OCI-LY7 (cell line): ENCODE results near the gene PTGER2. TPM values are rescaled to one million over a fixed set of nuclear protein-coding genes. Genes with fewer than 3 reads are reported as not detected.
A peak's percentile ranks its signal among the peaks of the same experiment; 100 is the strongest.

ENCODE experiments used
- BruUV-seq: library from RNA; stranded (reverse); fragments of 400-500 nt; replicated peaks from 2 replicates; lab custom pipeline; 2021; lab: Mats Ljungman, UMichigan
- CTCF ChIA-PET: fragments of 300-600 bp; sonication (Branson Sonifier 250); formaldehyde crosslinking; loops from one replicate; lab custom pipeline; 2022; ENCODE audit warnings: antibody characterized with exemption; ENCODE audit not compliant: unreplicated experiment; lab: Charles Lee
- POLR2A ChIA-PET: fragments of 300-600 bp; sonication (Branson Sonifier 250); formaldehyde crosslinking; loops from one replicate; lab custom pipeline; 2022; ENCODE audit warnings: antibody characterized with exemption; lab: Charles Lee
- DNase-seq: peaks from one replicate; pipeline ENCODE4 v3.0.0-alpha.2; 2015; ENCODE audit warnings: low spot score
- H2AFZ ChIP-seq: fragments of 200-600 bp; sonication (generic), shearing (Covaris generic); 2 replicates; pipeline ENCODE4 v1.6.1; 2014; ENCODE audit warnings: mild to moderate bottlenecking, antibody characterized with exemption, low read length, moderate library complexity
- H3K27ac ChIP-seq: fragments of 200-600 bp; sonication (generic); 2 replicates; pipeline ENCODE4 v1.5.1; 2014; ENCODE audit warnings: mixed run types, low read depth, mild to moderate bottlenecking, moderate library complexity, low read length, inconsistent platforms; ENCODE audit not compliant: poor library complexity, severe bottlenecking
- H3K36me3 ChIP-seq: fragments of 200-600 bp; sonication (generic); 2 replicates; pipeline ENCODE4 v1.6.1; 2014; ENCODE audit warnings: mild to moderate bottlenecking, antibody characterized with exemption, low read length, moderate library complexity, mixed read lengths; ENCODE audit not compliant: insufficient read depth
- H3K4me1 ChIP-seq: fragments of 200-600 bp; sonication (generic); 2 replicates; pipeline ENCODE4 v1.5.1; 2014; ENCODE audit warnings: mild to moderate bottlenecking, low read length; ENCODE audit not compliant: insufficient read depth, poor library complexity, severe bottlenecking
- H3K4me2 ChIP-seq: fragments of 200-600 bp; sonication (generic); 2 replicates; pipeline ENCODE4 v1.6.1; 2014; ENCODE audit warnings: mild to moderate bottlenecking, low read length
- H3K4me3 ChIP-seq: fragments of 200-600 bp; sonication (generic); 2 replicates; pipeline ENCODE4 v1.5.1; 2014; ENCODE audit warnings: mild to moderate bottlenecking, low read depth, low read length; ENCODE audit not compliant: poor library complexity, severe bottlenecking
- H3K79me2 ChIP-seq: fragments of 200-600 bp; sonication (generic); 2 replicates; pipeline ENCODE4 v1.6.1; 2016; ENCODE audit warnings: low read depth, mild to moderate bottlenecking, low read length, moderate library complexity, mixed read lengths; ENCODE audit not compliant: insufficient read depth
- H3K9me2 ChIP-seq: fragments of 200-600 bp; sonication (generic); 2 replicates; pipeline ENCODE4 v1.6.1; 2016; ENCODE audit warnings: mild to moderate bottlenecking, low read length, mixed read lengths; ENCODE audit not compliant: insufficient read depth
- H3K9me3 ChIP-seq: fragments of 200-600 bp; sonication (generic); 2 replicates; pipeline ENCODE4 v1.6.1; 2014; ENCODE audit warnings: mild to moderate bottlenecking, mixed run types, low read length, mixed read lengths
- H4K20me1 ChIP-seq: fragments of 200-600 bp; sonication (generic); 2 replicates; pipeline ENCODE4 v1.6.1; 2014; ENCODE audit warnings: mild to moderate bottlenecking, antibody characterized with exemption, low read length, moderate library complexity, mixed read lengths; ENCODE audit not compliant: insufficient read depth
- EZH2phosphoT487 ChIP-seq: fragments of 200-600 bp; sonication (generic); IDR thresholded peaks from 2 replicates; pipeline ENCODE4 v1.6.1; 2018; ENCODE audit warnings: low read depth, borderline replicate concordance, mild to moderate bottlenecking, mixed run types, antibody characterized with exemption, low read length, moderate library complexity, mixed read lengths
- intact Hi-C: fragments of 100-400 bp; cut with micrococcal nuclease; formaldehyde crosslinking; loops from one replicate; pipeline ENCODE4 v1.10.0; 2022; ENCODE audit not compliant: unreplicated experiment
- total RNA-seq, 2 experiments: library from RNA; depleted of rRNA in 1 of 2; stranded (reverse); fragments of >200 nt in 1 of 2; shearing (Covaris generic) in 1 of 2; gene quantifications; 2 replicates each; pipeline ENCODE4 v1.2.3, GENCODE V29; 2014 to 2022
- TF ChIP-seq, protein P1 (sequence below): fragments of 200-600 bp; sonication (generic); conservative IDR thresholded peaks from 2 replicates; pipeline ENCODE4 v1.5.1; 2014; ENCODE audit warnings: mild to moderate bottlenecking, antibody characterized with exemption, low read length, moderate library complexity, mixed read lengths

The PTGER2 gene
- total RNA-seq, 2 experiments from 2014 or later: not detected

DNA sequence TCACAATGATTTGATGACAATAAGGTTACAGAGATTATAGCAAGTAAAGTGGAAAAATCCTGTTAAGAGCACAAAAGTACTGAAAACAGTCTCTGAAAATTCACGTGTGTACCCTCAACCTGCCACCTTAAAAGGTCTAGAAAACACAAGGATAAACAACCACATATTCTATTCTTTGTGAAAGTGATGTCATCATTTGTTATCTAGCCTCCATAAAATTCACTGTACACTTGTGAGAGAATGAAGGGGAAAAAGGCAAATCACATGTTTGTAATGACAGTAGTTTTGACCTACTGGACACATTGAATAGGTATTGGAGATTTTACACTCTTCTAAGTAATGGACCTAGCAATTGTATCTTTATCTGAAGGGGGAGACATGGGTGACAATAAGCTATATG lies 42.6 kb upstream of the PTGER2 start:
- Histone ChIP-seq H3K4me2 (no peak overlapping the region), H3K4me3 (no peak overlapping the region), H3K27ac (no peak overlapping the region), H4K20me1 (no peaks in the 10 kb centered on the region), H3K79me2 (no peaks in the 10 kb centered on the region), H3K4me1 (no peaks in the 10 kb centered on the region), H3K9me3 (no peaks in the 10 kb centered on the region), H3K9me2 (no peaks in the 10 kb centered on the region), H3K36me3 (no peaks in the 10 kb centered on the region), H2AFZ (no peak overlapping the region)
- ChIA-PET CTCF (no interaction called here), POLR2A (no interaction called here)
- no peak for TF ChIP-seq EZH2phosphoT487
- TF ChIP-seq, protein P1, sequence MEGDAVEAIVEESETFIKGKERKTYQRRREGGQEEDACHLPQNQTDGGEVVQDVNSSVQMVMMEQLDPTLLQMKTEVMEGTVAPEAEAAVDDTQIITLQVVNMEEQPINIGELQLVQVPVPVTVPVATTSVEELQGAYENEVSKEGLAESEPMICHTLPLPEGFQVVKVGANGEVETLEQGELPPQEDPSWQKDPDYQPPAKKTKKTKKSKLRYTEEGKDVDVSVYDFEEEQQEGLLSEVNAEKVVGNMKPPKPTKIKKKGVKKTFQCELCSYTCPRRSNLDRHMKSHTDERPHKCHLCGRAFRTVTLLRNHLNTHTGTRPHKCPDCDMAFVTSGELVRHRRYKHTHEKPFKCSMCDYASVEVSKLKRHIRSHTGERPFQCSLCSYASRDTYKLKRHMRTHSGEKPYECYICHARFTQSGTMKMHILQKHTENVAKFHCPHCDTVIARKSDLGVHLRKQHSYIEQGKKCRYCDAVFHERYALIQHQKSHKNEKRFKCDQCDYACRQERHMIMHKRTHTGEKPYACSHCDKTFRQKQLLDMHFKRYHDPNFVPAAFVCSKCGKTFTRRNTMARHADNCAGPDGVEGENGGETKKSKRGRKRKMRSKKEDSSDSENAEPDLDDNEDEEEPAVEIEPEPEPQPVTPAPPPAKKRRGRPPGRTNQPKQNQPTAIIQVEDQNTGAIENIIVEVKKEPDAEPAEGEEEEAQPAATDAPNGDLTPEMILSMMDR: no peak
- BruUV-seq: no TSS peak
- DNase-seq: no peak
- intact Hi-C loops: loop anchor here (5.0 kb wide), 3 partner anchors 94 to 274 kb away; no protein-coding TSS in a partner anchor

DNA sequence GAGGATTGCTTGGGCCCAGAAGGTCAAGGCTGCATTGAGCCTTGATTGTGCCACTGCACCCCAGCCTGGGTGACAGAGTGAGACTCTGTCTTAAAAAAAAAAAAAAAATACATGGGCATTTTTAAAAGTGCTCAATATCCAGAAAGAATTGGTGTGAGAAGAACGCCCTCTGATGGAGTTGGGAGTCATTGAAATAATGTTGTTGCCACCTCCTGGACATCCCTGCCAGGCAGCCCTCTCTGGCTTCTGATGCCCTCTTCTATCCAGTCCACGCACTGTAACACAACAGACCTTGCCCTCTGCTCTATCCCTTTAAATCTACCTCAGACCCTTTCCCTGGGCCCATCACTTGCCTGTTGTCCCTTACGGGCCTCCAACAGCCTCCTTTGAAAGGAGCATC lies 41.7 kb upstream of the PTGER2 start:
- Histone ChIP-seq H3K4me3 (no peak overlapping the region), H4K20me1 (no peaks in the 10 kb centered on the region), H3K9me3 (no peaks in the 10 kb centered on the region), H3K27ac (no peak overlapping the region), H3K9me2 (no peaks in the 10 kb centered on the region), H2AFZ (no peak overlapping the region), H3K4me2 (no peak overlapping the region), H3K79me2 (no peaks in the 10 kb centered on the region), H3K36me3 (no peaks in the 10 kb centered on the region), H3K4me1 (no peaks in the 10 kb centered on the region)
- CTCF ChIA-PET: no interaction called here
- peak; percentile 45 for DNase-seq
- POLR2A ChIA-PET: interaction anchor here (0.7 kb wide), 2 partner anchors 12 to 1989 kb away, joined by 3 to 5 read pairs; no protein-coding TSS in a partner anchor
- intact Hi-C loops: loop anchor here (1.0 to 5.0 kb wide), 4 partner anchors 95 to 275 kb away; no protein-coding TSS in a partner anchor
- BruUV-seq: no TSS peak
- no peak for TF ChIP-seq EZH2phosphoT487
- TF ChIP-seq, protein P1: peak; percentile 65

DNA sequence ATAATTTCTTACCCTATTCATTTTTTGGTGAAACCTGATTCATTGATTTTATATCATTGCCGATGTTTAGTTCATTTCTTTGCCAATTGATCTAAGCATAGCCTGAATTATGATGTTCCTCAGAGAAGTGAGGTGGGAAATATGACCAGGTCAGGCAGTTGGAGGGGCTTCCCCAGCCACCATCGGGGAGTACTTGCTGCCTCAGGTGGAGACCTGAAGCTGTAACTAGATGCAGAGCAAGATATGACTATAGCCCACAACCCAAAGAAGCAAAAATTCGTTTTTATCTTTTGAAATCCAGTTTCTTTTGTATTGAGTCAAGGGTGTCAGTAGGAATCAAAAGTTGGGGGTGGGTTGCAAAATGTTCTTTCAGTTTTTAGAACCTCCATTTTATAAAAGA lies 38.7 kb upstream of the PTGER2 start:
- H3K9me2 ChIP-seq: no peaks in the 10 kb centered on the region
- CTCF ChIA-PET: no interaction called here

More for the DNA sequence above, 38.7 kb upstream of the PTGER2 start:
- TF ChIP-seq EZH2phosphoT487: no peak
- TF ChIP-seq, protein P1: no peak
- H3K27ac ChIP-seq: no peak overlapping the region
- no peaks in the 10 kb centered on the region for H4K20me1 ChIP-seq
- POLR2A ChIA-PET: no interaction called here
- no peaks in the 10 kb centered on the region for H3K4me1 ChIP-seq
- no peak overlapping the region for H2AFZ ChIP-seq
- no peaks in the 10 kb centered on the region for H3K36me3 ChIP-seq
- no peaks in the 10 kb centered on the region for H3K79me2 ChIP-seq
- intact Hi-C loops: no loop called here
- no peak overlapping the region for H3K4me2 ChIP-seq
- BruUV-seq: no TSS peak
- DNase-seq: no peak
- H3K4me3 ChIP-seq: no peak overlapping the region
- no peaks in the 10 kb centered on the region for H3K9me3 ChIP-seq
